B cell (primary cell): Measurements from ENCODE around the gene TRAPPC12. TPM values are rescaled to one million over a fixed set of nuclear protein-coding genes. Genes with fewer than 3 reads are reported as not detected.

ENCODE experiments used
- ATAC-seq: fragments of 200-7000 bp; cut with Tn5 transposase; one replicate; pipeline ENCODE4 v1.10.0; 2021; ENCODE audit warnings: low read depth, mild to moderate bottlenecking, moderate number of reproducible peaks, moderate library complexity
- CTCF ChIA-PET: fragments of 350-600 bp; sonication (Branson Sonifier 250); formaldehyde crosslinking; loops from one replicate; lab custom pipeline; 2021; ENCODE audit warnings: antibody characterized with exemption, inconsistent platforms; lab: Charles Lee
- POLR2A ChIA-PET: fragments of 350-600 bp; sonication (Branson Sonifier 250); formaldehyde crosslinking; loops from one replicate; lab custom pipeline; 2021; ENCODE audit warnings: antibody characterized with exemption; lab: Charles Lee
- DNase-seq: peaks from one replicate; pipeline ENCODE4 v3.0.0; 2013
- H2AFZ ChIP-seq: 2 replicates; pipeline ENCODE4 v1.6.1; 2012; ENCODE audit warnings: mild to moderate bottlenecking, low read depth, low read length; ENCODE audit not compliant: insufficient read depth, poor library complexity, severe bottlenecking
- H3K27ac ChIP-seq, 2 donors: 1 replicate in 1 of 2; 2 replicates in 1 of 2; pipeline ENCODE4 v1.5.1; 2012 to 2013; ENCODE audit warnings: low read length in 2 of 2, mild to moderate bottlenecking in 2 of 2, moderate library complexity in 1 of 2
- H3K27me3 ChIP-seq, 4 experiments: fragments of 200-600 bp in 1 of 4; sonication (generic) in 1 of 4; replicated peaks in 1 of 4; 1 replicate in 2 of 4; 2 replicates in 2 of 4; pipeline versions ENCODE4 v1.6.1 to v1.7.0; 2013 to 2016; ENCODE audit warnings: low read length in 3 of 4, mild to moderate bottlenecking in 2 of 4, mixed read lengths in 1 of 4, moderate library complexity in 1 of 4; ENCODE audit not compliant: insufficient read depth in 4 of 4, control insufficient read depth in 3 of 4; ENCODE audit errors: control extremely low read depth in 1 of 4
- H3K36me3 ChIP-seq, 2 experiments: replicated peaks in 1 of 2; 1 replicate in 1 of 2; 2 replicates in 1 of 2; pipeline versions ENCODE4 v1.6.1 to v1.7.1; 2013; ENCODE audit warnings: low read length in 1 of 2; ENCODE audit not compliant: insufficient read depth in 2 of 2, control insufficient read depth in 1 of 2; ENCODE audit errors: control extremely low read depth in 1 of 2, extremely low read depth in 1 of 2
- H3K4me1 ChIP-seq, 2 donors: fragments of 200-600 bp in 1 of 2; sonication (generic) in 1 of 2; 1 replicate in 1 of 2; 2 replicates in 1 of 2; pipeline versions ENCODE4 v1.5.1 to v1.6.1; 2013 to 2017; ENCODE audit warnings: low read length in 2 of 2; ENCODE audit not compliant: control insufficient read depth in 2 of 2, insufficient read depth in 2 of 2
- H3K4me2 ChIP-seq: replicated peaks from 2 replicates; pipeline ENCODE3; 2012; ENCODE audit warnings: mild to moderate bottlenecking, low read depth, low read length; ENCODE audit not compliant: poor library complexity, severe bottlenecking
- H3K4me3 ChIP-seq, 5 experiments: fragments of 200-600 bp in 1 of 5; sonication (generic) in 1 of 5; 1 replicate in 3 of 5; 2 replicates in 2 of 5; pipeline versions ENCODE4 v1.5.1 to v1.7.0; 2011 to 2016; ENCODE audit warnings: low read length in 4 of 5, mild to moderate bottlenecking in 4 of 5, low read depth in 2 of 5, control low read depth in 1 of 5, moderate library complexity in 1 of 5; ENCODE audit not compliant: insufficient read depth in 1 of 5; ENCODE audit errors: control extremely low read depth in 1 of 5, extremely low read depth in 1 of 5
- H3K79me2 ChIP-seq: fragments of 200-600 bp; sonication (generic); one replicate; pipeline ENCODE4 v1.6.0; 2016; ENCODE audit warnings: low read length; ENCODE audit not compliant: control insufficient read depth, insufficient read depth
- H3K9ac ChIP-seq: fragments of 200-600 bp; sonication (generic); 2 replicates; pipeline ENCODE4 v1.6.1; 2017; ENCODE audit warnings: mild to moderate bottlenecking, low read length, moderate library complexity
- H3K9me3 ChIP-seq, 3 donors: one replicate each; pipeline versions ENCODE4 v1.6.1 to v1.7.1; 2013; ENCODE audit warnings: low read length in 2 of 3; ENCODE audit not compliant: control insufficient read depth in 2 of 3, insufficient read depth in 1 of 3; ENCODE audit errors: control extremely low read depth in 1 of 3
- H4K20me1 ChIP-seq: 2 replicates; pipeline ENCODE4 v1.6.0; 2012; ENCODE audit warnings: mild to moderate bottlenecking, low read length; ENCODE audit not compliant: insufficient read depth, control insufficient read depth, poor library complexity, severe bottlenecking
- H3K27ac Mint-ChIP-seq: one replicate; pipeline ENCODE4 v1.8.0; 2021; ENCODE audit warnings: mixed read lengths
- H3K27me3 Mint-ChIP-seq: one replicate; pipeline ENCODE4 v1.8.0; 2021; ENCODE audit warnings: mixed read lengths
- H3K4me1 Mint-ChIP-seq: one replicate; pipeline ENCODE4 v1.8.0; 2021; ENCODE audit warnings: mixed read lengths
- H3K4me3 Mint-ChIP-seq: one replicate; pipeline ENCODE4 v1.8.0; 2021; ENCODE audit warnings: mixed read lengths
- H3K9me3 Mint-ChIP-seq: one replicate; pipeline ENCODE4 v1.8.0; 2022; ENCODE audit warnings: mixed read lengths; ENCODE audit not compliant: insufficient read depth
- CTCF ChIP-seq: fragments of 200-600 bp; IDR thresholded peaks from one replicate; pipeline ENCODE4 v1.8.0; 2022; ENCODE audit warnings: antibody characterized with exemption, mild to moderate bottlenecking
- EZH2 ChIP-seq: IDR thresholded peaks from 2 replicates; pipeline ENCODE4 v1.6.1; 2012; ENCODE audit warnings: borderline replicate concordance, low read depth, mild to moderate bottlenecking, moderate library complexity, low read length; ENCODE audit not compliant: insufficient read depth, poor library complexity, severe bottlenecking
- WGBS: methylation state at CpG from one replicate; pipeline ENCODE4 v1.1.5; 2013; ENCODE audit warnings: missing lambda C conversion rate; ENCODE audit not compliant: insufficient coverage; 5-methylcytosine and 5-hydroxymethylcytosine counted together
- intact Hi-C: fragments of 100-400 bp; cut with micrococcal nuclease; formaldehyde crosslinking; loops from one replicate; pipeline ENCODE4 v1.10.0; 2022
- polyA plus RNA-seq: library from polyadenylated mRNA; depleted of rRNA; stranded (reverse); fragments of >200 nt; gene quantifications from 2 replicates; pipeline ENCODE4 v1.2.3, GENCODE V29; 2012
- total RNA-seq, 2 donors: library from RNA; stranded (reverse); fragments of 120-200 nt in 1 of 2; gene quantifications; 1 replicate in 1 of 2; 2 replicates in 1 of 2; pipeline versions ENCODE4 v1.2.3 to v1.2.4, GENCODE V29; 2013 to 2022

The TRAPPC12 gene
- total and polyA plus RNA-seq, 2 donors (not counting 1 experiment from before 2014, with no cell fraction given): 80.9 to 151 TPM

DNA sequence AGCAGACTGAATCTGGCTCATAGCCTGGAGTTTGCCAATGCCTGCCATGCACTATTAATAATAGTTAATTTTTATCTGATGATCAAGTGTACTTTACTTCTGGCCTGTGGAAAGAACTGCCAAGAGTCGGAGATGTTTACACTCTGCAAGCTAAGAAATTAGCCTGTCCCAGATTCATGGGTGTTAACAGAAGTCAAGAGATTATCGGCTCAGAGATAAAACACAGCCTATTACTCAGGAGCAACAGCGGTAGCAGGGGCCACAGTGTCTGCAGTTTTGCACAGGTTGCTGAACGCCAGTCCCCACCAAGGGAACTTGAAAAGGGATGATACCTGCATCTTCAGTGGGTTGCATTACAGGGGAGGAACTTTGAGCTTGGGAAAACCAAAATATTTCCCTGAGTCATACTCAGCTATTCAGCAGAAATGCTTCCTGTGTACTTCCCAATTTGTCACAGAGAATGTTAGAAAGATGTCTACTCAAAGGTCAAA lies 144.1 kb downstream of the TRAPPC12 start:
- H3K4me3 Mint-ChIP-seq: no peak overlapping the region
- WGBS: 86% methylated on average over 3 of the region's 4 CpGs
- ATAC-seq (no peak), DNase-seq (no peak)
- H3K27ac Mint-ChIP-seq: no peak overlapping the region
- H3K9me3 ChIP-seq: no peaks in the 10 kb centered on the region
- POLR2A ChIA-PET: no interaction called here
- H3K4me1 Mint-ChIP-seq: peaks cover 25% of the 10 kb centered on the region
- no peak overlapping the region for H2AFZ ChIP-seq
- TF ChIP-seq EZH2: no peak
- no peak for TF ChIP-seq CTCF
- CTCF ChIA-PET: interaction anchor here (1.0 kb wide), 1 partner anchor 20 kb away, joined by 4 read pairs; no protein-coding TSS in a partner anchor
- no peaks in the 10 kb centered on the region for H3K36me3 ChIP-seq
- peaks cover 13 to 21% of the 10 kb centered on the region in 2 donors for H3K4me1 ChIP-seq
- no peak overlapping the region for H3K9ac ChIP-seq
- no peak overlapping the region for H3K4me2 ChIP-seq
- peaks cover 9% of the 10 kb centered on the region for H4K20me1 ChIP-seq
- H3K4me3 ChIP-seq: no peak overlapping the region
- H3K27ac ChIP-seq: no peak overlapping the region
- intact Hi-C loops: no loop called here
- no peaks in the 10 kb centered on the region for H3K27me3 ChIP-seq
- H3K9me3 Mint-ChIP-seq: no peaks in the 10 kb centered on the region
- H3K27me3 Mint-ChIP-seq: no peaks in the 10 kb centered on the region
- peaks cover 25% of the 10 kb centered on the region for H3K79me2 ChIP-seq

GRCh38 chr2:3526871-3527270 lies 147.4 kb downstream of the TRAPPC12 start:
- peaks cover 5% of the 10 kb centered on the region for H3K79me2 ChIP-seq
- H3K4me3 ChIP-seq: no peak overlapping the region
- H3K9ac ChIP-seq: no peak overlapping the region
- H3K4me1 ChIP-seq: no peaks in the 10 kb centered on the region
- H3K27me3 Mint-ChIP-seq: no peaks in the 10 kb centered on the region
- no peak overlapping the region for H3K27ac Mint-ChIP-seq
- H2AFZ ChIP-seq: no peak overlapping the region
- DNase-seq (no peak), ATAC-seq (no peak)
- H3K4me1 Mint-ChIP-seq: peaks cover 5% of the 10 kb centered on the region
- TF ChIP-seq CTCF: no peak
- no peak for TF ChIP-seq EZH2
- no peaks in the 10 kb centered on the region for H4K20me1 ChIP-seq
- H3K9me3 Mint-ChIP-seq: no peaks in the 10 kb centered on the region
- H3K9me3 ChIP-seq: no peaks in the 10 kb centered on the region
- POLR2A ChIA-PET: interaction anchor here (0.6 kb wide), 1 partner anchor 198 kb away, joined by 4 read pairs; no protein-coding TSS in a partner anchor
- H3K27ac ChIP-seq: no peak overlapping the region
- H3K27me3 ChIP-seq: no peaks in the 10 kb centered on the region
- no peak overlapping the region for H3K4me3 Mint-ChIP-seq
- intact Hi-C loops: no loop called here
- peaks cover 0 to 2% of the 10 kb centered on the region in 2 experiments for H3K36me3 ChIP-seq
- H3K4me2 ChIP-seq: no peak overlapping the region
- CTCF ChIA-PET: no interaction called here
- WGBS: 95% methylated on average over 16 of the region's 22 CpGs
